Measurements from ENCODE around the gene TIGD4.

GRCh38 chr4:152747444-152747843 is 32.1 kb downstream of the TIGD4 start:
- TF ChIP-seq CTCF (IDR thresholded peaks at IDR 0.05; ENCODE audit: borderline replicate concordance, extremely low read depth, low read length, poor library complexity, severe bottlenecking) (no peak), EZH2 (IDR thresholded peaks at IDR 0.05; ENCODE audit: borderline replicate concordance, low read depth, low read length, severe bottlenecking) (no peak)
